Measurements from ENCODE around the gene CACNA1C. TPM values are rescaled to one million over a fixed set of nuclear protein-coding genes. Genes with fewer than 3 reads are reported as not detected.
A peak's percentile ranks its signal among the peaks of the same experiment; 100 is the strongest.

CACNA1C gene
- total RNA-seq, 3 donors from 2014 or later, result 2.6 to 11.8 (median 9.5) TPM

DNA sequence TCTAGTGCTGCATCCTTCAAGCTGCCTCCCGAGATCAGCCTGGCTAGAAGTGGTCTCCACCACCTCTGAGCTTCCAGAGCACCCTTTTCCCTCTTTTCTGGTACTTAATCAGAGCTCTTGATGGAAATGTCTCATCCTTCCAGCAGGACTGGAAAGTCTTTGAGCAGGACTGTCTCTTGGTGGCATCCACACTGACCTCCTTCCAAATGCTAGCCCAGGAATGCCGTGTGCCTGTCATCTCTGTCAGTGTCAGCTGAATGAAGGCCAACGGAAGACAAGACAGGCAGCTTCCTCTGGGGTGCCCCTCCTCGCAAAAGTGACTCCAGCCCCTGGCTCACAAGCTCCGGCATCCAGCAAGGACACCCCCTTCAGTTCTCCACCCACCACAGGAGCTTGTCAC, 570.7 kb downstream of the CACNA1C start:
- Histone ChIP-seq H3K27ac (no peak overlapping the region), H3K36me3 (no peaks in the 10 kb centered on the region), H3K4me3 (no peak overlapping the region), H3K4me1 (peaks cover 0 to 5% of the 10 kb centered on the region in 2 donors), H3K27me3 (no peaks in the 10 kb centered on the region), H3K9me3 (no peaks in the 10 kb centered on the region)
- TF ChIP-seq, protein P1, sequence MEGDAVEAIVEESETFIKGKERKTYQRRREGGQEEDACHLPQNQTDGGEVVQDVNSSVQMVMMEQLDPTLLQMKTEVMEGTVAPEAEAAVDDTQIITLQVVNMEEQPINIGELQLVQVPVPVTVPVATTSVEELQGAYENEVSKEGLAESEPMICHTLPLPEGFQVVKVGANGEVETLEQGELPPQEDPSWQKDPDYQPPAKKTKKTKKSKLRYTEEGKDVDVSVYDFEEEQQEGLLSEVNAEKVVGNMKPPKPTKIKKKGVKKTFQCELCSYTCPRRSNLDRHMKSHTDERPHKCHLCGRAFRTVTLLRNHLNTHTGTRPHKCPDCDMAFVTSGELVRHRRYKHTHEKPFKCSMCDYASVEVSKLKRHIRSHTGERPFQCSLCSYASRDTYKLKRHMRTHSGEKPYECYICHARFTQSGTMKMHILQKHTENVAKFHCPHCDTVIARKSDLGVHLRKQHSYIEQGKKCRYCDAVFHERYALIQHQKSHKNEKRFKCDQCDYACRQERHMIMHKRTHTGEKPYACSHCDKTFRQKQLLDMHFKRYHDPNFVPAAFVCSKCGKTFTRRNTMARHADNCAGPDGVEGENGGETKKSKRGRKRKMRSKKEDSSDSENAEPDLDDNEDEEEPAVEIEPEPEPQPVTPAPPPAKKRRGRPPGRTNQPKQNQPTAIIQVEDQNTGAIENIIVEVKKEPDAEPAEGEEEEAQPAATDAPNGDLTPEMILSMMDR (IDR thresholded peaks at IDR 0.05), result no peak
- DNase-seq (ENCODE audit: low spot score in 2 of 2), result no peak
- intact Hi-C loops (cut with DNase I; ENCODE audit: low total_unique reads), result no loop called here

DNA sequence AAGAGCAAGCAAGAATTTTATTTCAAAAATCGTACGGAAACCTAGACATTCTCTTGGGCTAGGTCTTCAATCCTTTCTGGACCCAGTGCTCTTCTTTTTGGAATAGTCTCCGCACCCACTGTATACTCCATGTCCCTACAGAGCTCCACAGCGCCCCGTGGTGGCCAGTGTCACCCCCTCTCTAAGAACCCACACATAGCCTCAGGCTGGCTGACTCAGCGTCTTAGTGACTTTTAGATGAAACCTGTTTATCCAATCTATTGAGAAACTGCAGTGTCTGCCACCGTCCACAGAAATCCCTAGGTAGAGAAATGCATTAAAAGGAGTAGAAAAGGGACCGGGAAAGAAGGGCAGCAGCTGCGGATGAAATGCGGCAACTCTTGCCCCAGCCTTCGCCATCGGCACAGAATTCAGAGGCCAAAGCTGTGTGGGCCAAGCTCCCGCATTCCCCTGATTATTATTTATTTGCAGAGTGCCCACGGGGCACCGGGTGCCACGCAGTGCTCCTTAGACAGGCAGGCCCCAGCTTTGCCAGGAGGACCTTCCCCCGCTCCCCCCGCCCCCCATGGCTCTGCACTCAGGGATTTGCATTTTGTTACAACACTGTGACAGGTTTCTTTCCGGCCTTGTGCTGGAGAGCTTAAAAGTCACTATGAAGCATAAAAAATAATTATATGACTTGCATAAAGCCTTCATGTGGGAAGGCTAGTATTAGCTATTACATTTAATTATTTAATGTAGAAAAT, 571.9 kb downstream of the CACNA1C start:
- Histone ChIP-seq H3K4me3 (peak overlapping the region in 1 of 3 donors; percentile 33), H3K36me3 (no peaks in the 10 kb centered on the region), H3K27ac (peak overlapping the region; percentile 70 to 84), H3K4me1 (peaks cover 0 to 5% of the 10 kb centered on the region in 2 donors), H3K9me3 (no peaks in the 10 kb centered on the region), H3K27me3 (no peaks in the 10 kb centered on the region)
- TF ChIP-seq, protein P1 (IDR thresholded peaks at IDR 0.05), result peak in 2 of 3 donors; percentile 59 to 63
- TF ChIP-seq POLR2A (IDR thresholded peaks at IDR 0.05) (no peak), POLR2AphosphoS5 (IDR thresholded peaks at IDR 0.05) (no peak)
- peak; percentile 81 to 84 for DNase-seq (ENCODE audit: low spot score in 2 of 2)
- intact Hi-C loops (cut with DNase I; ENCODE audit: low total_unique reads), result no loop called here

DNA sequence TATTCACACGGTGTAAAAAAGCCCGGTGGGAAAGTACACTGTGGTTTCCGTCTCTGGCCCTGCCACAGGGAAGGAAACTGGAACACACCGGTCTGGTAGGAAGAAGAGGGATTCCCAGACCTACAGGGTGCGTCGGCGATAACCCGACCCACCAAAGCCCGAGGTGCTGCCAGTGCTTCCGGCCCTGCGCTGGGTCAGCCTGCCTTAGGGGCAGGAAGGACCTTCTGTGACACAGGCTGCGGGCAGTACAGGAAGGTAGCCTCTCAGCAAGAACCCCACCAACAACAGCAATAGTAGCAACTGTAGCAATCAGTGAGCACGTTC, 572.5 kb downstream of the CACNA1C start:
- H3K36me3 ChIP-seq, result no peaks in the 10 kb centered on the region
- H3K4me3 ChIP-seq, result peak overlapping the region in 1 of 3 donors; percentile 2
- H3K27me3 ChIP-seq, result no peaks in the 10 kb centered on the region
- DNase-seq (ENCODE audit: low spot score in 2 of 2), result no peak
- H3K27ac ChIP-seq, result peak overlapping the region; percentile 70 to 84
- peaks cover 0 to 5% of the 10 kb centered on the region in 2 donors for H3K4me1 ChIP-seq
- TF ChIP-seq POLR2AphosphoS5 (IDR thresholded peaks at IDR 0.05) (no peak), POLR2A (IDR thresholded peaks at IDR 0.05) (no peak)
- TF ChIP-seq, protein P1 (IDR thresholded peaks at IDR 0.05), result no peak
- no peaks in the 10 kb centered on the region for H3K9me3 ChIP-seq
- intact Hi-C loops (cut with DNase I; ENCODE audit: low total_unique reads), result no loop called here

GRCh38 chr12:2627076-2627834, 574.5 kb downstream of the CACNA1C start:
- Histone ChIP-seq H3K4me3 (no peak overlapping the region), H3K9me3 (no peaks in the 10 kb centered on the region), H3K27ac (peak overlapping the region in 1 of 2 donors; percentile 7), H3K27me3 (no peaks in the 10 kb centered on the region), H3K4me1 (peaks cover 0 to 5% of the 10 kb centered on the region in 2 donors), H3K36me3 (no peaks in the 10 kb centered on the region)
- DNase-seq (ENCODE audit: low spot score in 2 of 2), result no peak
- intact Hi-C loops (cut with DNase I; ENCODE audit: low total_unique reads), result no loop called here
- no peak for TF ChIP-seq POLR2AphosphoS5 (IDR thresholded peaks at IDR 0.05)
- TF ChIP-seq, protein P1 (IDR thresholded peaks at IDR 0.05), result no peak
- no peak for TF ChIP-seq POLR2A (IDR thresholded peaks at IDR 0.05)

DNA sequence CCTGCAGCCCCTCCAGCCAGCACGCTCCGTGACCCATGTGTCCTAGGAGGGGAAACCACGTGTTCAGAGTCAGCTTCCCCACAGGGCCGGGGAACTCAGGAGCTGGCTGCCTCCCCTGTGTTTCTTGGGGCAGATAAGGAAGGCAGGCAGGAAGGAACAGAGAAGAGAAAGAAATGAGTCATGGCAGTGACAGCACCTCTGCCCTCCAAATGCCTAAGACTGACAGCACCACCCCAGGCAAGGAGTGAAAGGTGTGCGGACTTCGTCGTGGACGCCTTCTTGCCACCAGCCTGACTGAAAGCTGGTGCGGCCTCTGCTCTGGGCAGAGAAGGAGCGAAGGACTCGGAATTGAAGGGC, 575.0 kb downstream of the CACNA1C start:
- peaks cover 0 to 5% of the 10 kb centered on the region in 2 donors for H3K4me1 ChIP-seq
- intact Hi-C loops (cut with DNase I; ENCODE audit: low total_unique reads), result no loop called here
- no peak overlapping the region for H3K4me3 ChIP-seq
- H3K36me3 ChIP-seq, result no peaks in the 10 kb centered on the region
- H3K27ac ChIP-seq, result peak overlapping the region; percentile 7 to 42
- H3K9me3 ChIP-seq, result no peaks in the 10 kb centered on the region
- H3K27me3 ChIP-seq, result no peaks in the 10 kb centered on the region
- TF ChIP-seq, protein P1 (IDR thresholded peaks at IDR 0.05), result no peak
- no peak for TF ChIP-seq POLR2AphosphoS5 (IDR thresholded peaks at IDR 0.05)
- no peak for TF ChIP-seq POLR2A (IDR thresholded peaks at IDR 0.05)
- DNase-seq (ENCODE audit: low spot score in 2 of 2), result no peak
